CD1c-positive myeloid dendritic cell (primary cell): ENCODE results near the gene PCDH15.

Source experiments
- DNase-seq: peaks from one replicate; pipeline ENCODE4 v3.0.0-alpha.2; 2016; ENCODE audit errors: extremely low spot score

PCDH15 gene

GRCh38 chr10:54708021-54708420, 93.0 kb downstream of the PCDH15 start:
- no peak for DNase-seq

GRCh38 chr10:54702583-54703485, 98.2 kb downstream of the PCDH15 start:
- DNase-seq: no peak

GRCh38 chr10:54691331-54691730, 109.7 kb downstream of the PCDH15 start:
- DNase-seq: no peak

- DNase-seq: no peak
Measured at GRCh38 chr10:54682554-54682953, 118.5 kb downstream of the PCDH15 start.

GRCh38 chr10:54681136-54681535, 119.9 kb downstream of the PCDH15 start:
- no peak for DNase-seq

GRCh38 chr10:54667136-54667535, 133.9 kb downstream of the PCDH15 start:
- no peak for DNase-seq

- DNase-seq: no peak
Measured at GRCh38 chr10:54666192-54666591, 134.8 kb downstream of the PCDH15 start.

- no peak for DNase-seq
Measured at GRCh38 chr10:54665095-54665494, 135.9 kb downstream of the PCDH15 start.

GRCh38 chr10:54660397-54660796, 140.6 kb downstream of the PCDH15 start:
- no peak for DNase-seq

- no peak for DNase-seq
Measured at GRCh38 chr10:54656643-54657042, 144.4 kb downstream of the PCDH15 start.

GRCh38 chr10:54653518-54653917, 147.5 kb downstream of the PCDH15 start:
- no peak for DNase-seq

GRCh38 chr10:54650547-54650946, 150.5 kb downstream of the PCDH15 start:
- DNase-seq: no peak

GRCh38 chr10:54622017-54622416, 179.0 kb downstream of the PCDH15 start:
- DNase-seq: no peak

GRCh38 chr10:54620352-54620751, 180.7 kb downstream of the PCDH15 start:
- no peak for DNase-seq

- no peak for DNase-seq
Measured at GRCh38 chr10:54614072-54614471, 187.0 kb downstream of the PCDH15 start.

GRCh38 chr10:54613162-54613561, 187.9 kb downstream of the PCDH15 start:
- no peak for DNase-seq

- no peak for DNase-seq
Measured at GRCh38 chr10:54609423-54609822, 191.6 kb downstream of the PCDH15 start.

GRCh38 chr10:54607983-54608382, 193.0 kb downstream of the PCDH15 start:
- no peak for DNase-seq

- DNase-seq: no peak
Measured at GRCh38 chr10:54594289-54594688, 206.7 kb downstream of the PCDH15 start.

- DNase-seq: no peak
Measured at GRCh38 chr10:54587971-54588370, 213.1 kb downstream of the PCDH15 start.

GRCh38 chr10:54585572-54585971, 215.5 kb downstream of the PCDH15 start:
- no peak for DNase-seq

- no peak for DNase-seq
Measured at GRCh38 chr10:54577682-54578081, 223.3 kb downstream of the PCDH15 start.

- DNase-seq: no peak
Measured at GRCh38 chr10:54576541-54576940, 224.5 kb downstream of the PCDH15 start.

- DNase-seq: no peak
Measured at GRCh38 chr10:54559498-54559897, 241.5 kb downstream of the PCDH15 start.
